Left kidney (tissue), 2 donors: ENCODE data around the gene CA11. TPM values are rescaled to one million over a fixed set of nuclear protein-coding genes. Genes with fewer than 3 reads are reported as not detected.

Source experiments
- DNase-seq: peaks from one replicate; pipeline ENCODE4 v3.0.0-alpha.2; 2013
- polyA plus RNA-seq: library from polyadenylated mRNA; unstranded; fragments of 120-200 nt; gene quantifications from one replicate; pipeline ENCODE4 v1.2.1, GENCODE V29; 2013; ENCODE audit not compliant: insufficient read length

CA11 gene
- polyA plus RNA-seq, 1 donor, result 21.1 TPM

DNA sequence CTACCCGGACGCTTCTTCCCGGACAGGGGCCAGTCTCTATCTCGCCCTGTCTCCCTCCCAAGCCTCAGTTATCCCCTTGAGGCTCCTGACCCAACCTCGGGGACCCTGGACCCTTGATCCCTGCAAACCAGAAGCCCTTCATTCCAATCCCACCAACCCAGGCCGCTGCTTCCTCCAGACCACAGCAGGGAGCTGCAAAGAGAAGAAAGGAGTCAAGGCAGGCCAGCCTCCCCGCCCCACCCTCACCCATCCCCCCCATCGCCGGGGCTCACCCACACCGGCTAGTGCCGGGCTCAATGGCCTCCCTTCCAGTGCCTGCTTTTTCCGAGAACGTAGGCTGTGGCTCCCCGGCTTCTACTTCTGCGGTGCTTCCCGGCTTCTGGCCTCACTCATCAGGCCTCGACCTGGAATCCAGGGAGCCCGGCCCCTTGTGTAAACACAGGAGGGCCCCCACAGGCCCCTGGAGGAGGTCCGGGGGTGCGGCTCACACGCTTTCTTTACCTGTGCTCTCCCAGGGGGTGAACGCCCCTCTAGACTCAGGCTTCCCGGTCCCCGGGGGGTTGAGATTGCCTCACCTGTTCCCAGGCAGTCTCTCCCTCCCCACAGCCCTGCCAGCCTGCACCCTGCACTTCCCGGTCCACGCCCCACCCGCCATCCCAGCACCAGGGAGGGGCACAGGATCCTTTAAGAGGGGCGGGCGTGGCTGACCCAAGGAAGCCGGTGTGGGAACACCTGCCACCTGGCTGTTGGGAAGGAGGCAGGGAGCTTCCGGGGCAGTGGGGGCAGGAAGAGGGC lies 31.4 kb downstream of the CA11 start, which contains the start of gene FAM83E:
Gene FAM83E (minus strand): TSS at position 641 of the 795 bp plus-strand sequence. CDS start 1,704 bp downstream, outside the sequence.
- DNase-seq, result no peak

DNA sequence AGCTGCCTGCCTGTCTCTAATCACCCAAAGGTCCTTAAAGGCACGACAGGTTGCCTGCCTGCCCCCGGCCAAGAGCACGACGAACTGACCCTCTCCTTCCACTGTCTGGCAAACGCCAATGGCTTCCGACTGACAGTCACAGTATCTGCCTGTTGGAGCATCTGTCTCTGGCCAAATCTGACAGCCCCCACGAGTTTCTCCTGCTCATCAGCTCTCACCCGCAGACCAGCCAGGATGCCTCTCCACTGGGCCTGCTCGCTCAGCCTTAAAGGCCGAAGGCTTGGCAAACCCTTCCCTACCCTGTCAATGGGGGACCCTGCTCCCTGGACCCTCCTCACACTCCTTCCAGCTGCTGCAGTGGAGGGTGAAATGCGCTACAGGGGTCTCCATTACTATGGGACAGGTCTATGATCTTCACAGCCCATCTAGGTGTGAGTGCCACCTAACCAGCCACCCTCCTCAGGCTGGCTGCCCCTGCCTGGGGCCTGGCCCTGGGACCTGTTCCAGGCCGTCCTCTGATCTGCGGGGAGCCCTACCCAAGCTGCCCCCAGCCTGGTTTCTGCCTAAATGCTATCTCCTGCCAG lies 32.0 kb downstream of the CA11 start:
- DNase-seq, result no peak

DNA sequence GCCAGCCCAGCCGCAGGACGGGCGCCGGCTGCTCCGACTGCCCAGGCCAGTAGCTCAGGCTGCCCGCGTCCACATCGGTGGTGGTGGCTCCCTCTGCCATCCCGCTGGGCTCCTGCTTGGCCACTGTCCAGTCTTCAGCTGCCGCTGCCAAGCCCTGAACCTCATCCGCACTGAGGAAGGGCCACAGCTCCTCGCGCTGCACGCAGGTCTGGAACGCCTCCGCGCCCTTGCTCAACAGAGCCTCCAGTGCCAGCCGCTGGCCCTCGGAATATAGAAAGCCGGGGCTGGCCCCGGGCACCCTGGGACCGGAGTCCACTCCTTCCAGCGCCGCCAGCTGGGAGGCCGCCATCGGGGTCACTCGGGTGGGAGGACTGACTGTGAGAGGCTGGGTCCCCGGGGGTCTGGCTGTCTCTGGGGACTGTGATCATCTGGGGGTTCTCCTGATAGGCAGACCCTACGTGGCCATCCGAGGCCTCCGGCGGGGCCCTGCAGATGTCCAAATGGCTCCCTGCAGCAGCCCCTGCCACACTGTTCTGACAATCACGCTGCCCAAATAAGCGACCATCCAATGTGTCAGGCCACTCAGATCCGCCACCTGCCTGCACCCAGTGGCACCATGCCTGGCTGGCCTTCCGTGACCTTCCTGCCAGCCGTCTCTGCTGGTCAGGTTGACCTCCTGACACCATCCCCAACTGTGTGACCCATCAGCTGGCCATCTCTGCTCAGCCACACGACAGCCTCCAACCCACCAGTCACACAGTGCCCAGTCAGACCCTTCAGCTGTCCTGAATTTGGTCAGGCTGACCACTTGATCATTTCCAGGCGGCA lies 32.7 kb downstream of the CA11 start:
- DNase-seq, result no peak

DNA sequence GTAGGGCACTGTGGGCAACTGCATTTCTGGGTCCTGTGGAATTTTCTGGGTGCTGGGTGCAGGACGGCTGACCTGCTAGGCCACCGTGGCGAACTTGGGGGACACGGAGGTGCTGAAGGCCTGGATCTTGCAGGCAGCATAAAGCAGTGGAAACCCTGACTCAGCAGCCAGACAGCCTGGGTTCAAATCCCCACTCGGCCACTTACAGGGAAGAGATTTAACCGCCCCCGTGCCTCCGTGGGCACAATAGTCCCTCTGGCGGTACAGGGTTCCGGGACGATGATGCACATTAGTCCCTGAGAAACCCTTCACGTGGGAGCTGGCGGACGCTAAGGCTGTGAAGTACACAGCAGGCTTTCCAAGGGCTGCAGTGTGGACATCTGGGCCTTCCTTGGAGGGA lies 34.1 kb downstream of the CA11 start:
- DNase-seq, result no peak

DNA sequence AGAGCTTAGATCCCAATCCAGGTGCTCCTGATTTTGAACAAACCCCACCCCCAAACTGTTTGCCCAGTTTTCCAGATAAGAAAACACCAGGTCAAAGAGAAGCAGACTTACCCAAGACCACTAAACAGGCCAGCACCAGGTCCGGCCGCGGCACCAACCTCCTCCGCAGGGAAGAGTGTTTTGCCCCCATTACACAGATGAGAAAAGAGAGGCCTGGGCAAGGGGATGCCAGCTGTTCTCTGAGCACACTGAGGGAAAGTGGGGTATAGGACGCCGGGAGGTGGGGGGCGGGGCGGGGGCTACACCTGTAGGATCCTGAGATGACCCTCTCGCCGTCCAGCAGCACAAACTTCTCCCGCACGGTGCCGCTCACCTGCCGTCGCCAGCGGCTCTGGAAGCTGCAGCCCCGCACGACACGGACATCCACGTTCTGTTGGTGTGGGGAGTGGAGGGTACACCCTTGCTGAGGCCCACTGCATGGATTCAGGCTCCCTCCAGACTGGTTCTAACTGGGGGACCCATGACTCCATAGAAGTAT lies 36.3 kb downstream of the CA11 start:
- DNase-seq, result no peak

DNA sequence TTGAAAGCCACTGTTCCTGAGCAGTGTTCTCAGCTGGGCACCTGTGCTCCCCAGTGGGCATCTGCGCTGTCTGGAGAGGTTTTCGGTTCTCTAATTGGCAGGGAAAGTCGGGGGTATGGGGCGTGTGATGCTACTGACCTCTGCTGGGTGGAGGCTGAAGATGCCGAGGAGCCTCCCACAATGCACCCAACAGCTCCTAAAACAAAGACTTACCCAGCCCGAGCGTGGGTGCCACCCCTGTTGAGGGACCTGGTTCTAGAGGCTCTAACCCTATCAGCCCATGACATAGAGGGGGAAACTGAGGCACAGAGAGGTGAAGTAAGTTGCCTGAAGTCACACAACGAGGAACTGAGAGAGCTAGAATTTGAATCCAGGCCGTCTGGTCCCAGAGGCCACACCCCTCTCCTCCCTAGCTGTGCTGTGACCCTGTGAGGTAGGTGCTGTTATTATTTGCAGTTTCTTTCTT lies 37.2 kb downstream of the CA11 start:
- DNase-seq, result no peak

DNA sequence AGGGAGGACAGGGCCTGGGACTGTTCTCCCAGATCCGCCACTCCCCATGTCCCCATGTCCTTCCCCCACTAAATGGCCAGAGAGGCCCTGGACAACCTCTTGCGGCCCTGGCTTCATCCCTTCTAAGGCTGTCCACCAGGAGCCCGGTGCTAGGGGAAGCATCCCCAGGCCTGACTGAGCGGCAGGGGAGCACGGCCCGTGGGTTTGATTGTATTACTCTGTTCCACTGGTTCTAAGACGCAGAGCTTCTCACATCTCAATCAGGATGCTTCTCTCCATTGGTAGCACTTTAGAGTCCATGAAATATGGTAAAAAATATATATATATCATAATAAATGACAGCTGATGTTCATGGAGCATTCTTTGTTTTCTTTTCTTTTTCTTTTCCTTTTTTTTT lies 38.6 kb downstream of the CA11 start:
- no peak for DNase-seq

DNA sequence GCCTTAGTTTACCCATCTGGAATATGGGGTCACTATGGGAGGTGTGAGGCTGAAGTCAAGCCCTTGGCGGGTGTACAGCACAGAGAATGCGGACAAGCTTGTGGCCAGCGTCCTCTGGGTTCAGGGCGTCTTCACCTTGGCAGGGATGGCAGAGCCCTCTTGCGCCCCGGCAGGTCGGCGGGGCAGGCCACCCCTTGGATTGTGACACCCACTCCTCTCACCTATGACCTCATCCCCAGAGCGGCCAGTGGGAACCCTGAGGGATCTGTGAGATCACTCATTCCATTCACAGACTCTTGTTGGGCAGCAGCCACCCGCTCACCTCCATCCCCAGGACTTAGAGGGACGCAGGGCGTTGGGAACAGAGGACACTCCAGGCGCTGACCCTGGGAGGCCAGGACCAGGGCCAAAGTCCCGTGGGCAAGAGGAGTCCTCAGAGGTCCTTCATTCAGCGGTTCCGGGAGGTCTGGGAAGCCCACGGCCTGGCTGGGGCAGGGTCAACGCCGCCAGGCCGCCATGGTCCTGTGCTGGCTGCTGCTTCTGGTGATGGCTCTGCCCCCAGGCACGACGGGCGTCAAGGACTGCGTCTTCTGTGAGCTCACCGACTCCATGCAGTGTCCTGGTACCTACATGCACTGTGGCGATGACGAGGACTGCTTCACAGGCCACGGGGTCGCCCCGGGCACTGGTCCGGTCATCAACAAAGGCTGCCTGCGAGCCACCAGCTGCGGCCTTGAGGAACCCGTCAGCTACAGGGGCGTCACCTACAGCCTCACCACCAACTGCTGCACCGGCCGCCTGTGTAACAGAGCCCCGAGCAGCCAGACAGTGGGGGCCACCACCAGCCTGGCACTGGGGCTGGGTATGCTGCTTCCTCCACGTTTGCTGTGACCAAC lies 39.3 kb downstream of the CA11 start, which contains the start of gene SPACA4:
Gene SPACA4 (plus strand): TSS at position 280 of the 896 bp plus-strand sequence. CDS start 237 bp downstream, at position 517.
- DNase-seq, result no peak

DNA sequence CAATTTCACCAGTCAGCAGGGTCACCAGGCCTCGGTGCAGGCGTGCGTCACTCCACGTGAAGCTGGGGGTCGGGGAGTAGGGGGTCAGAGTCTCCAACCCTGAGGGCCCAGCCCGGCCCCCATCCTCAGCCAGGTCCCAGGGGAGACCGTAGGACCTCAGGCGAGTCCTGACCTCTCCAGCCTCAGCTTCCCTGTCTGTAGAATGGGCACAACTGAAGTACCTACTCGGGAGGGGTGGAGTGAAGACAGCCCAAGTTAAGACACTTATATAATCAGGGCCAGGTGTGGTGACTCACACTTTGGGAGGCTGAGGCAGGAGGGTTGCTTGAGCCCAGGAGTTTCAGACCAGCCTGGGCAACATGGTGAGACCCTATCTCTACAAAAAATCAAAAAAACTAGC lies 42.1 kb downstream of the CA11 start:
- DNase-seq, result no peak

DNA sequence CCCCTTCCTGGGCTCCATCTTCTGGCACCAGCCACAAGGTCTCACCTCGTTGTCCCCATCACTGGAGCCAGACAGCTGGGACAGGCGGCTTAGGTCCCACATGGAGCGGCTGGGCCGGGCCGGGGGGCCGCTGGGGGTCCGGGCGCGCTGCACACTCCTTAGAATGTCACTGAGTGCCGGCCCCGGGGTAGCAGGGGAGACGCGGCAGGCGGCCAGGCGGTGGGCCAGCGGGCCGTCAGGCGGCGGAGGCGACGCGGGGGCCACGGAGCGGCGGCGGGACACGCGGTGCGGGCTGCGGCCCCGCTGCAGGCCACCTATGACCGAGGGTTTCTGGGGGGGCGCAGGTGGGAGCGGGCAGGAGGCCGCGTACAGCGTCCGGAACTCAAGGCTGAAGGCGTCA lies 42.5 kb downstream of the CA11 start:
- DNase-seq, result no peak

DNA sequence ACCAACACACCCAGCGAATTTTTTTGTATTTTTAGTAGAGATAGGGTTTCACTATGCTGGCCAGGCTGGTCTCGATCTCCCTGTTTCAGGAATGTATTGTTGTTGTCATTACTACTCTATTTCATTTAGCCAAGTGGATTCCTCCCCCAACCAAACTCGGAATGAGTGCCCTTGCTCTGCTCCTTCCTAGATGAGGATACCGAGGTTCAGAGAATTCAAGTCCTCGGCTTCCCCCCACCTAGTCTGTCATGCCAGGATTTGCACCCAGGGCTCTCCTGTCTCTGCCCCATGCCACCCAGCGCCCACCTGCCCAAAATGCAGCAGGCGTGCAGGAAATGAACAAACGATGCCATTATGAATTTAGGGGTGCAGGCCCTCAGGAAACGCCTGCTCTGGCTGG lies 43.0 kb downstream of the CA11 start:
- no peak for DNase-seq

DNA sequence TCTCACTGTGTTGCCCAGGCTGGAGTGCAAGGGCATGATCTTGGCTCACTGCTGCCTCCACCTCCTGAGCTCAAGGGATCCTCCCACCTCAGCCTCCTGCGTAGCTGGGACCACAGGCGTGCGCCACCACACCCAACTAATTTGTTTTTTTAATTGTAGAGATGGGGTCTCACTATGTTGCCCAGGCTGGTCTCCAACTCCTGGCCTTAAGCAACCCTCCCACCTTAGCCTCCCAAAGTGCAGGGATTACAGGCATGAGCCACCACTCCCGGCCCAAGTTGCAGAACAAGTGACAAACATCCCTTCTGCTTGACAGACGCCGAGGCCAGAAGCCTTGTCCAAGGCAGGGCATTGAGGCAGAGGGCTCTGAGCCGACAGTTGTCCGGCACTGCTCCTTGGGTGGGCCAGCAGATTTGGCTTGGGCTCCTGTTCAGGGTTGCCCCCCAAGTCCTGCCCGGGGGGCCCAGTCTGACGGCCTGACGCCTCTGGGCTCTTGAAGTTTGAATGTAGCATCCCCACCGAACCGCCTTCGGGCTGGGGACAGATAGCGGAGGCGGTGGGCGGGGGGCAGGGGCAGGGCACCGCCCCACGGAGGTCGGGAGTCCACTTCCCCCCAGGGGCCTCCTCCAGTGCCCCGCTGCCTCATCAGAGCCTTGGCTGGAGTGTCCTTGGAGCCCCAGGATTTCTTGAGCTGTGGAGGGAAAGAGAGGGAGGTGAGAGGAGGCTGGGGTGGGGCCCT lies 45.1 kb downstream of the CA11 start:
- no peak for DNase-seq

DNA sequence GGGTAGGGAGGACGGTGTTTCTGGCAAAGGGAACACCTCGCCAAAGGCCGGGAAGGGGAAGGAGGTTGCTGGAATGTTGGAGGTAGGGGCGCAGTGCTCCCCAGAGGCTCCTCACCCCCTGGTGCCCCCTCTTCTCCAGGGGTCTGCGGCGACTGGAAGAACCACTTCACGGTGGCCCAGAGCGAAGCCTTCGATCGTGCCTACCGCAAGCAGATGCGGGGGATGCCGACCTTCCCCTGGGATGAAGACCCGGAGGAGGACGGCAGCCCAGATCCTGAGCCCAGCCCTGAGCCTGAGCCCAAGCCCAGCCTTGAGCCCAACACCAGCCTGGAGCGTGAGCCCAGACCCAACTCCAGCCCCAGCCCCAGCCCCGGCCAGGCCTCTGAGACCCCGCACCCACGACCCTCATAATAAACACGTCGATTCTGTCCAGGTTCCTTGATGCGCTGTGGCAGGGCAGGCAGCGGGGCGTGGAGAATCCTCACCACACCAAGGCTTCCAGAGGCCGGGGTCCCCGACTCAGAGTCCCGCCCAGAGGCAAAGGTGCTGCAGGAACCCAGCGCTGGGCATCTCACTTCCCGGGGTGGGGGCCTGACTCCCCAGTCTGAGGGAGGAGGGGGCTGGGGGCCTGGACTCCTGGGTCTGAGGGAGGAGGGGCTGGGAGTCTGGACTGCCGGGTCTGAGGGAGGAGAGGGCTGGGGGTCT lies 46.8 kb downstream of the CA11 start:
- no peak for DNase-seq

DNA sequence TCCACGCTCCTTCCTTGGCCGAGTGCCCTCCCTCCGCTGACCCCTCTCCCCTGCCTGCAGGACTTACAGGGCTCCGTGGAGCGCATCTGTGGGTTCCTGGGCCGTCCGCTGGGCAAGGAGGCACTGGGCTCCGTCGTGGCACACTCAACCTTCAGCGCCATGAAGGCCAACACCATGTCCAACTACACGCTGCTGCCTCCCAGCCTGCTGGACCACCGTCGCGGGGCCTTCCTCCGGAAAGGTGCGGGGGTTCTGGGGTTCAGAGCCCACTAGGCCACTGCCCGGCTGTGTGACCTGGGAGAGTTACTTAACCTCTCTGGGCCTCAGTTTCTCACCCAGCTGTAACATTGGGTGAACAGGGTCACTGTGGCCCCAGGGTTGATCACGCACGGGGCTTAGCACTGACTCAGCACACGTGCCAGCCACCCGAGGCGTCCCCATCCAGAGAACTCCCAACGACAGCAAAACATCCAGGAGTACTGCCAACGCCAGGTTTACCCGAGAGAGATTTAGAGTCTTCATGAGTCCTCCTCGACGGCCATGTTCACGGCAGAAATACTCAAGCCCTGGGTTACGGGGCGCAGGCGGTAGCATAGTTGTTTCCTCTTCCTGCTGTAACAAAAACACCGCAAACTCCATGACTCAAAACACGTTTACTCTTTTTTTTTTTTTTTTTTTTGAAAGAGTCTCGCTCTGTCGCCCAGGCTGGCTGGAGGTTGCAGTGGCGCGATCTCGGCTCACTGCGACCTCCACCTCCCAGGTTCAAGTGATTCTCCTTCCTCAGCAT lies 49.1 kb downstream of the CA11 start:
- no peak for DNase-seq

DNA sequence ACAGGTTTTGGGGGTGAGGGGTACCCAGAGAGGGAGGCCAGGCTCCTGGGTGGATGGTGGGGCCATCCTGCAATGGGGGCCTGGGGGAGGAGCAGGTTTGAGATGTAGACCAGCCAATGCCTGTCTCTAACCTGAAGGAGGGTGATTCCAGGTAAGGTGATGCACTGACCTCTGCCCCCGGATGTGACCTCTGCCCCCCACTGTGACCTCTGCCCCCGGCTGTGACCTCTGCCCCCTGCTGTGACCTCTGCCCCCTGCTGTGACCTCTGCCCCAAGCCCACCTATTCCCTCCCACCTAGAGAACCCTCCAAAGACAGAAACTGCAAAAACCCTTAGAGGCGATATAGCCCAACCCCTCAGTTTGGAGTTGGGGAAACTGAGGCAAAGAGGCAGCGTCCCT lies 49.8 kb downstream of the CA11 start:
- no peak for DNase-seq

DNA sequence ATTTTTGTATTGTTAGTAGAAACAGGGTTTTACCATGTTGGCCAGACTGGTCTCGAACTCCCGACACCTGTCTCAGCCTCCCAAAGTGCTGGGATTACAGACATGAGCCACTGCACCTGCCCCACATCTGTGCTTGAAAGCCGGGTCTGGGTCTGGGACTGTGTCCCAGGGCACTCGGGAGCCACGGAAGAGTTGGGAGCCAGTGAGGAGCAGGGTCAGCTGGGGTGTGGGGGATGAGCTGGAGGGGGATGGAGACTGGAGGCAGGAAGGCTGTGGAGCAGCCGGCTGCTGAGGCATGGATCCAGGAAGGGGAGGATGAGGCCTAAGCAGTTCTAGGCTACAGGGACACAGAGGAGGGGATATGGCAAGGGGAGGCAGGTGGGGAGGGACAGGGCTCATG lies 50.2 kb downstream of the CA11 start:
- DNase-seq, result no peak

DNA sequence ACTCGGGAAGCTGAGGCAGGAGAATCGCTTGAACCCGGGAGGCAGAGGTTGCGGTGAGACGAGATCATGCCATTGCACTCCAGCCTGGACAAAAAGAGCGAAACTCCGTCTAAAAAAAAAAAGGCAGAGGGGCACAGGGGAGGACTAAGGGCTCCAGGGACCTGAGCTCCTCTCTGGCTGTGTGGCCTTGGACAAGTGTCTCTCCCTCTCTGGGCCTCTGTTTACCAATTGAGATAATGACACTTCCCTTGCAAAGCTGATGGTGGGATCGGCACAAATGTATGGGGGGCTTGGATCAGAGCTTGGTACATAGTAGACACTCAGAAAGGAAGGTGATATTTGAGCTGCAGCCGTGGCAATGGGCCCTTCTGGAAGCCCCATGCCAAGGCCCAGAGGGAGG lies 50.8 kb downstream of the CA11 start:
- DNase-seq, result no peak

DNA sequence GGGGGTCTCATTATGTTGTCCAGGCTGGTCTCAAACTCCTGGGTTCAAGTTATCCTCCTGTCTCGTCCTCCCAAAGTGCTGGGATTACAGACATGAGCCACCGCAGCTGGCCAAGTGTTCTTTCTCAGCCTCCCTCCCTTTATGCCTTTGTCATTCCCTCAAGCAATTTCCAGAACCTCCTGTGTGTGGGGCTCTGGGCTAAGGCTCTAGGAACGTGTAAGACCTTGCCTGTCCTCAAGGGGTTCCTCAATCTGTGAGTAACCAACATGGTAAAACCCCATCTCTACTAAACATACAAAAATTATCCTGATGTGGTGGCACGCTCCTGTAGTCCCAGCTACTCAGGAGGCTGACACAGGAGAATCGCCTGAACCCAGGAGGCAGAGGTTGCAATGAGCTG lies 55.0 kb downstream of the CA11 start:
- DNase-seq, result no peak
